22Rv1 (cell line): ENCODE measurements around the gene C1orf21.

Source experiments
- H3K27ac ChIP-seq: fragments of 450-650 bp; 2 replicates; pipeline ENCODE4 v1.5.1; 2017
- CTCF ChIP-seq: fragments of 450-650 bp; IDR thresholded peaks from 2 replicates; pipeline ENCODE4 v1.5.1; 2017; ENCODE audit warnings: mild to moderate bottlenecking
- ZFX ChIP-seq: fragments of 450-650 bp; IDR thresholded peaks from 2 replicates; pipeline ENCODE4 v1.6.1; 2017; ENCODE audit warnings: antibody characterized with exemption, borderline replicate concordance

C1orf21 gene

GRCh38 chr1:184568148-184568547 lies 181.3 kb downstream of the C1orf21 start:
- H3K27ac ChIP-seq: no peak overlapping the region
- TF ChIP-seq ZFX: no peak
- TF ChIP-seq CTCF: no peak

GRCh38 chr1:184569106-184569505 lies 182.3 kb downstream of the C1orf21 start:
- TF ChIP-seq CTCF (no peak), ZFX (no peak)
- H3K27ac ChIP-seq: no peak overlapping the region

GRCh38 chr1:184574588-184574987 lies 187.8 kb downstream of the C1orf21 start:
- TF ChIP-seq ZFX (no peak), CTCF (no peak)
- no peak overlapping the region for H3K27ac ChIP-seq

GRCh38 chr1:184576822-184577221 lies 190.0 kb downstream of the C1orf21 start:
- TF ChIP-seq CTCF (no peak), ZFX (no peak)
- no peak overlapping the region for H3K27ac ChIP-seq

DNA sequence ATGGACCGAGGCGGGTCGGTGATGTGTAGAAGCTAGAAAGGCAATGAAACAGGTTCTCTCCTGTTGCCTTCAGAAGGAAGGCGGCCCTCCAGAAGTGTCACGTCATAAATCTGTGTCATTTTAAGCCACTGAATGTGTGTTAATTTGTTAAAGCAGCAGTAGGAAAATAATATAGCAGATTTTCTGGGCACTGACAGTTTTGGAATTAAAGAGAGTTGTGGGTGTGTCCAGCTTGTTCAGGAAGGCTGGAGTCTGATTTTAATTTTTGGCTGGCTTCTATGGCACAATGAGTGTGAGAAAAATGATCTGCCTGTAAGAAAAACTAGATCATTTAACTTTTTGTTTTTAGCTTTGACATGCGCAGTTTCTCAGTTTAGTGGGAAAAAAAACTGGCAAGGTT lies 190.5 kb downstream of the C1orf21 start:
- H3K27ac ChIP-seq: no peak overlapping the region
- no peak for TF ChIP-seq CTCF
- no peak for TF ChIP-seq ZFX

DNA sequence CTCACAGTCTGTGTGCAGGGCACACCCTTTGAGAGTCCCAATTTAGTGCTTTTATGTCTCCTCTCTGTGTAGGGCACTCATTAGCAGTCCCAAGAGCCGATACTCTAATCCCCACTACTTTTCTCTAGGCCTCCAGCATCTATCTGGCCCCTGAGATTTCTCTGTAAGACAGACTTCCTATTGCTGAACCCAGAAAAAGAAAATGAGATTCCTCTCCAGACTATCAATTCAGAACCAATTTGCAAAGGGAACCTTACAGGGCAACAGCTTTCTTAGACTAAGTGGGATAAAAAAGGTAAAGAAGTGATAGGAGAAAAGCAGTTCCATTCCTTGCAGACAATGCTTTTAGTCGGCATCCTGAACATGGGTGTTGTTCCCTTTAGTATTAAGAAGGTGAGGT lies 195.6 kb downstream of the C1orf21 start:
- TF ChIP-seq ZFX (no peak), CTCF (no peak)
- no peak overlapping the region for H3K27ac ChIP-seq

GRCh38 chr1:184583849-184584248 lies 197.0 kb downstream of the C1orf21 start:
- TF ChIP-seq ZFX (no peak), CTCF (no peak)
- H3K27ac ChIP-seq: no peak overlapping the region
